ENCODE measurements around the gene NOTCH4. TPM values are rescaled to one million over a fixed set of nuclear protein-coding genes. Genes with fewer than 3 reads are reported as not detected.
A peak's percentile ranks its signal among the peaks of the same experiment; 100 is the strongest.

Gene NOTCH4
- total and polyA plus RNA-seq, 9 of the 15 experiments (the other 6 are each of a cell fraction or from before 2014, with no cell fraction given), result 0.24 to 4.3 (median 1.7) TPM

DNA sequence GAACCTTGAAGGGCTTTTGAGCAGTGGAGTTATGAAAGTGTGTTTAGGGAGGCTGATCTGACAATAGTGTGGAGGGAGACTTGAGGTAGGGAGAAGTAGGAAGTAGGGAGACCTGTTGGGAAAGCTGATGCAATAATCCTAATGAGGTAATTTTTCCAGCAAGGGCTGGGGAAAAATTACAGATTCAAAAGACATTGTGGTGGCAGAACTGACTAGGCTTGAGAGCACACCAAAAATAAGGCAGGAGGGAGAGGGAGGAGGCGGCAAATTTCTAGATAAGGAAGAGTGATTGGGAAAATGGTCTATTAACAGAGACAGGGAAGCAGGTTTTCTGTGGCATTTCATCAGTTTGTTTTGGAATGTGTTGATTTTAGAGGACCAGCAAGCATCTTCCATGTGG, 77.6 kb downstream of the NOTCH4 start:
- intact Hi-C loops (cut with micrococcal nuclease) (no loop called here), in situ Hi-C loops (cut with MboI) (no loop called here)
- CTCF ChIA-PET (ENCODE audit: low intra/inter-chr PET ratio), result no interaction called here
- FAIRE-seq, result no peak
- Histone ChIP-seq H2AFZ (ENCODE audit: low read depth, low read length) (0 out of 2 replicates have a peak overlapping the region, but pooled peaks have one; percentile 3), H3K27ac (ENCODE audit: extremely low read depth, low read depth, low read length) (no peak overlapping the region), H3K9ac (ENCODE audit: insufficient read depth in 1 of 2, low read depth in 2 of 2, low read length in 2 of 2) (no peak overlapping the region), H3K9me1 (ENCODE audit: control insufficient read depth, insufficient read depth, low read length) (no peaks in the 10 kb centered on the region), H3K36me3 (ENCODE audit: control insufficient read depth, insufficient read depth, low read length) (no peaks in the 10 kb centered on the region), H4K20me1 (replicated peaks; ENCODE audit: control insufficient read depth, insufficient read depth, low read length) (no peaks in the 10 kb centered on the region), H3K9me3 (replicated peaks; ENCODE audit: control insufficient read depth, insufficient read depth, low read depth, low read length) (no peaks in the 10 kb centered on the region), H3K4me1 (replicated peaks in 1 of 2; ENCODE audit: control insufficient read depth in 2 of 2, insufficient read depth in 2 of 2, low read length in 2 of 2) (peaks cover 9 to 19% of the 10 kb centered on the region in 2 experiments), H3K79me2 (ENCODE audit: control insufficient read depth, insufficient read depth, low read length) (no peaks in the 10 kb centered on the region), H3K4me2 (ENCODE audit: insufficient read depth, low read length) (no peak overlapping the region), H3K4me3 (no peak overlapping the region), H3K27me3 (ENCODE audit: control insufficient read depth in 2 of 2, insufficient read depth in 2 of 2, low read length in 2 of 2) (no peaks in the 10 kb centered on the region)
- BruUV-seq (replicated peaks), result no TSS peak
- POLR2A ChIA-PET, result interaction anchor here (0.9 to 1.6 kb wide), 2 partner anchors 15 to 30 kb away, joined by 3 to 4 read pairs; no protein-coding TSS in a partner anchor
- no peak for ATAC-seq
- no peak for DNase-seq (ENCODE audit: extremely low read depth in 1 of 4, low spot score in 3 of 4)
- WGBS (ENCODE audit: insufficient coverage, low coverage, missing lambda C conversion rate), result 20% methylated on average over 1 of the region's 1 CpG
- TF ChIP-seq SMARCA4 (IDR thresholded peaks at IDR 0.05) (0 out of 2 replicates have a peak, but pooled peaks have one; percentile 28), ZNF644 (tag; IDR thresholded peaks at IDR 0.05; ENCODE audit: low read depth) (no peak), GABPA (tag; conservative IDR thresholded peaks at IDR 0.05; ENCODE audit: low read depth) (0 out of 2 replicates have a peak, but pooled peaks have one; percentile 3), HMBOX1 (IDR thresholded peaks at IDR 0.05) (no peak), CEBPG (CRISPR knock-in tag; IDR thresholded peaks at IDR 0.05) (peak; percentile 60; the same call in 1 of the 2 replicates), CEBPG (tag; conservative IDR thresholded peaks at IDR 0.05 in 1 of 2, IDR thresholded peaks at IDR 0.05 in 1 of 2) (peak; percentile 93 to 96), GABPB2 (CRISPR knock-in tag; conservative IDR thresholded peaks at IDR 0.05) (no peak), SMAD3 (CRISPR knock-in tag; conservative IDR thresholded peaks at IDR 0.05) (no peak), ZFPM2 (CRISPR knock-in tag; IDR thresholded peaks at IDR 0.05) (no peak), MNT (conservative IDR thresholded peaks at IDR 0.05) (no peak), ELK1 (CRISPR knock-in tag; IDR thresholded peaks at IDR 0.05) (no peak), ZBTB17 (CRISPR knock-in tag; IDR thresholded peaks at IDR 0.05) (no peak), TRIM24 (IDR thresholded peaks at IDR 0.05) (peak; percentile 40 to 43; a peak in 1 of 4 replicates), MLX (CRISPR knock-in tag; conservative IDR thresholded peaks at IDR 0.05) (no peak), SIN3B (IDR thresholded peaks at IDR 0.05; ENCODE audit: low read depth) (no peak), ZNF408 (CRISPR knock-in tag; IDR thresholded peaks at IDR 0.05; ENCODE audit: low read depth) (no peak)

Data from K562 (cell line).